Stimulated activated CD8-positive, alpha-beta memory T cell treated with anti-CD3 and anti-CD28 coated beads, Interleukin-15, amount 100 ng/mL, for 48 hours (primary cell): Measurements from ENCODE around the gene TMPRSS9.
"Not testable (repeated sequence)": the region's sequence is repeated elsewhere in the genome, so short reads cannot be mapped to it uniquely, and the experiment has no call there.

Experiments
- DNase-seq, 2 donors: peaks; one replicate each; pipeline ENCODE4 v3.0.0-alpha.2; 2020; ENCODE audit warnings: low read depth in 2 of 2

Gene TMPRSS9

GRCh38 chr19:2458776-2459175 lies 98.7 kb downstream of the TMPRSS9 start:
- DNase-seq: not testable (repeated sequence)

GRCh38 chr19:2460245-2460644 lies 100.2 kb downstream of the TMPRSS9 start:
- no peak for DNase-seq

DNA sequence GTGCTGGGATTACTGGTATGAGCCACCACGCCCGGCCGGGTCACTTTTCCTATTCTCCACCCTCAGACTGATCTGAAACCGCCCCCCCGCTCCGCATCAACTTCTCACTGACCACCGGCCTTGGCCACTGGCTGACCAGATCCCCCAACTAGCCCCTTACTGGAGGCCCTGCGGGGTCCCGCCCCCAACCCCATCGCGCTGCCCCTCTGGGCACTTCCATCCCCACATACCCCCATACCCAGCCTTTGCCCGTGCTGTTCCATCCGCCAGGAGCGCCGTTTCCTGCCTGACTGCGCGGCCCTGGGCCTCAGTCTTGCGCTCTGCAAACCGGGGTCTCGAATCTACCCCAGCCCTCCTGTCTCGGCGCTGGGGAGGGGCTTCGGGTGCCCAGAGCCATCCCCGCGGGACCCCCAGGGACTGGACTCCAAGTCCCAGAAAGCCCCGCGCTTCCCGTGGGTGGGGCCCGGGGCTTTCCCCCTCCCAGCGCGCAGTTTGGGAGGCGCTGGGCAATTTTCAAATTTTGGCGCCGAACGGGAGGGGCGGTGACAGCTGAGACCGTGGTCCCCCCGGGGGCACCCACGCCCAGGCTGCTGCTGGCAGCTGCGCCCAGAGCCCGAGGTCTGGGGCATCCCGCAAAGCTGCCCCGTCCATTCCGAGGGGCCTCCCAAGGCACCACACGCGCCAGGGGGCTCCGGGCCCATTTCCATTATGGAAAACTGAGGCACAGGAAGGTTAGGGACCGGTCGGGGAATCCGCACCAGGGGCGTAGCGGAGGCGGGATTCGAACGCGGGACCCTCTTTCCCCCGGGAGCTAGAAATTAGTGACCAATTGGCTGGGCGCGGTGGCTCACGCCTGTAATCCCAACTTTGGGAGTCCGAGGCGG lies 101.9 kb downstream of the TMPRSS9 start:
- DNase-seq: peak; percentile 68 to 75

GRCh38 chr19:2462635-2463421 lies 102.8 kb downstream of the TMPRSS9 start:
- no peak for DNase-seq

- DNase-seq: not testable (repeated sequence)
Measured at GRCh38 chr19:2463694-2464093, 103.6 kb downstream of the TMPRSS9 start.

GRCh38 chr19:2464389-2464788 lies 104.3 kb downstream of the TMPRSS9 start:
- no peak for DNase-seq

- DNase-seq: no peak
Measured at GRCh38 chr19:2468596-2468995, 108.5 kb downstream of the TMPRSS9 start.

GRCh38 chr19:2469102-2469914 lies 109.2 kb downstream of the TMPRSS9 start:
- DNase-seq: no peak

- DNase-seq: not testable (repeated sequence)
Measured at GRCh38 chr19:2469915-2470200, 109.8 kb downstream of the TMPRSS9 start.

DNA sequence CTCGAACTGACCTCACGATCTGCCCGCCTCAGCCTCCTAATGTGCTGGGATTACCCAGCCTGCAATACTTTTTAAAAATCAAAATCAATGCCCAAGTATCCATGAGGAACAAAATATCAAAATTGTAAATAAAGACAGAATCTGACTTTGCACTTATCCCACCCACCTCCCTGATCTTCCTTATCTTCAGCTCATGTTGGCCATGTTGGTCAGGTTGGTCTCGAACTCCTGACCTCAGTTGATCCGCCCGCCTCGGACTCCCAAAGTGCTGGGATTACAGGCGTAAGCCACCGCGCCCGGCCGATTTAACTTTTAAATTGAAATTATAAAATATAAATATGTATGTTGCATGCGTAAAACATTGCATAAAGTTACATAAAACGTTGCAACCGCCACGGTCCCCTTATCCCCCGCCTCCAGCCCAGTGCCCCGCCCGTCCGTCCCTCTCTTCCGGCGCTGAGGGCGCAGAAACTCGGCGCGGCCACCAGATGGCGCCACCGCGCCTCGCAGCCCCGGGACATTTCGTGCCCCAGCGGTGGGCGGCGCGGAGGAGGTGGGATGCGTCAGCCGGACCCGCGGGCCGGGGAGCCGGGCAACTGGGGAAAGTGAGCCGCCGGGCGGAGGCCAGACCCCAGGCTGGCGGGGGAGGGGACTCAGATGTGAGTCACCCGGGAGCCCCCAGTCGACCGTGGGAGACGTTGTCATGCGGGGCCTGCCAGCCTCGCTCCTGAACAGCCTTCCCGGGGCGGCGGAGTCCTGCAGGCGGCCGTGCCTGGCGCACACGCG lies 114.4 kb downstream of the TMPRSS9 start:
- peak; percentile 93 to 94 for DNase-seq

GRCh38 chr19:2475018-2475701 lies 115.1 kb downstream of the TMPRSS9 start:
- peak in 1 of 2 donors; percentile 75 for DNase-seq
